NCI-H226 (cell line): Measurements from ENCODE around the gene TMEM181.
"Not testable (repeated sequence)": the region's sequence is repeated elsewhere in the genome, so short reads cannot be mapped to it uniquely, and the experiment has no call there.

Experiments
- DNase-seq: peaks from one replicate; pipeline ENCODE4 v3.0.0-alpha.2; 2015

Gene TMEM181

GRCh38 chr6:158643836-158644230 is 83.9 kb downstream of the TMEM181 start:
- no peak for DNase-seq

- DNase-seq, result peak; percentile 90
These were observed 84.6 kb downstream of the TMEM181 start, which contains the start of gene DYNLT1 for GRCh38 chr6:158644231-158645063. TSS of gene DYNLT1 (minus strand) at chr6:158644743. CDS start at chr6:158644708, 35 bp downstream.

- DNase-seq, result no peak
These were observed 85.5 kb downstream of the TMEM181 start for GRCh38 chr6:158645064-158646022.

GRCh38 chr6:158646023-158646910 is 86.4 kb downstream of the TMEM181 start:
- peak; percentile 42 for DNase-seq

- no peak for DNase-seq
These were observed 87.6 kb downstream of the TMEM181 start for GRCh38 chr6:158647501-158647900.

GRCh38 chr6:158648682-158649131 is 88.8 kb downstream of the TMEM181 start:
- DNase-seq, result peak; percentile 93

GRCh38 chr6:158649289-158650143 is 89.6 kb downstream of the TMEM181 start, which contains the start of gene SYTL3:
TSS of gene SYTL3 (plus strand) at chr6:158650054. CDS start at chr6:158663269, 13,215 bp downstream.
- DNase-seq, result peak; percentile 86

GRCh38 chr6:158651981-158652737 is 92.3 kb downstream of the TMEM181 start:
- DNase-seq, result not testable (repeated sequence)

- DNase-seq, result no peak
These were observed 93.9 kb downstream of the TMEM181 start for GRCh38 chr6:158653577-158654354.

- no peak for DNase-seq
These were observed 94.6 kb downstream of the TMEM181 start for GRCh38 chr6:158654498-158654897.

GRCh38 chr6:158654960-158655489 is 95.1 kb downstream of the TMEM181 start:
- no peak for DNase-seq

- no peak for DNase-seq
These were observed 95.9 kb downstream of the TMEM181 start for GRCh38 chr6:158655569-158656450.

GRCh38 chr6:158656986-158657385 is 97.1 kb downstream of the TMEM181 start:
- not testable (repeated sequence) for DNase-seq

GRCh38 chr6:158660333-158660754 is 100.5 kb downstream of the TMEM181 start:
- no peak for DNase-seq

- no peak for DNase-seq
These were observed 101.3 kb downstream of the TMEM181 start for GRCh38 chr6:158661156-158661685.

- no peak for DNase-seq
These were observed 102.7 kb downstream of the TMEM181 start for GRCh38 chr6:158662607-158662953.

- no peak for DNase-seq
These were observed 103.2 kb downstream of the TMEM181 start for GRCh38 chr6:158662954-158663624.
